Neural cell (in vitro differentiated cells): ENCODE data around the gene VAV2. TPM values are rescaled to one million over a fixed set of nuclear protein-coding genes. Genes with fewer than 3 reads are reported as not detected.

Source experiments
- H2AFZ ChIP-seq: fragments of 200-600, 300-800 bp; sonication (generic), shearing (Covaris generic); 2 replicates; pipeline ENCODE4 v1.6.0; 2014; ENCODE audit warnings: low read depth, mild to moderate bottlenecking, antibody characterized with exemption, low read length, moderate library complexity
- H3F3A ChIP-seq: fragments of 200-600 bp; shearing (Covaris generic); 2 replicates; pipeline ENCODE4 v1.6.1; 2016; ENCODE audit warnings: mild to moderate bottlenecking, moderate library complexity, mixed read lengths, antibody characterized with exemption, low read length; ENCODE audit not compliant: insufficient read depth, poor library complexity, severe bottlenecking
- H3K27ac ChIP-seq: fragments of 200-600, 300-800 bp; sonication (generic), shearing (Covaris generic); 2 replicates; pipeline ENCODE4 v1.5.1; 2014; ENCODE audit warnings: mild to moderate bottlenecking, low read length, moderate library complexity
- H3K27me3 ChIP-seq: fragments of 300-800, 200-600 bp; sonication (generic), shearing (Covaris generic); 2 replicates; pipeline ENCODE4 v1.6.0; 2014; ENCODE audit warnings: mild to moderate bottlenecking, low read depth, low read length, moderate library complexity; ENCODE audit not compliant: insufficient read depth
- H3K36me3 ChIP-seq: fragments of 300-800, 200-600 bp; sonication (generic), shearing (Covaris generic); 2 replicates; pipeline ENCODE4 v1.5.1; 2014; ENCODE audit warnings: mild to moderate bottlenecking, antibody characterized with exemption, low read length, moderate library complexity; ENCODE audit not compliant: insufficient read depth
- H3K4me2 ChIP-seq: fragments of 300-800, 200-600 bp; sonication (generic), shearing (Covaris generic); 2 replicates; pipeline ENCODE4 v1.6.0; 2014; ENCODE audit warnings: mild to moderate bottlenecking, low read length
- H3K4me3 ChIP-seq: fragments of 300-800, 200-600 bp; sonication (generic), shearing (Covaris generic); 2 replicates; pipeline ENCODE4 v1.5.1; 2014; ENCODE audit warnings: mild to moderate bottlenecking, low read length, moderate library complexity
- H3K79me2 ChIP-seq: fragments of 200-600 bp; shearing (Covaris generic); replicated peaks from 2 replicates; pipeline ENCODE4 v1.6.0; 2014; ENCODE audit warnings: mild to moderate bottlenecking, low read length, moderate library complexity; ENCODE audit not compliant: insufficient read depth
- H3K9ac ChIP-seq: fragments of 300-800, 200-600 bp; sonication (generic), shearing (Covaris generic); 2 replicates; pipeline ENCODE4 v1.6.1; 2016; ENCODE audit warnings: mild to moderate bottlenecking, low read length, mixed read lengths
- H3K9me2 ChIP-seq: fragments of 200-600 bp; shearing (Covaris generic); 2 replicates; pipeline ENCODE4 v1.6.1; 2016; ENCODE audit warnings: mild to moderate bottlenecking, low read length, mixed read lengths; ENCODE audit not compliant: insufficient read depth
- H3K9me3 ChIP-seq: fragments of 200-600, 300-800 bp; sonication (generic), shearing (Covaris generic); 2 replicates; pipeline ENCODE4 v1.6.1; 2016; ENCODE audit warnings: mild to moderate bottlenecking, mixed run types, low read length, moderate library complexity, mixed read lengths
- H4K20me1 ChIP-seq: fragments of 200-600 bp; shearing (Covaris generic); 2 replicates; pipeline ENCODE4 v1.6.1; 2016; ENCODE audit warnings: mild to moderate bottlenecking, mixed run types; ENCODE audit not compliant: insufficient read depth
- EP300 ChIP-seq: fragments of 450-650 bp; conservative IDR thresholded peaks from 2 replicates; pipeline ENCODE4 v1.6.1; 2014; ENCODE audit warnings: antibody characterized with exemption, mild to moderate bottlenecking, moderate library complexity; ENCODE audit not compliant: poor library complexity, severe bottlenecking
- EZH2 ChIP-seq: fragments of 200-600, 300-800 bp; shearing (Covaris generic), sonication (generic); IDR thresholded peaks from 2 replicates; pipeline ENCODE4 v1.6.1; 2014; ENCODE audit warnings: antibody characterized with exemption, low read length, borderline replicate concordance, mild to moderate bottlenecking; ENCODE audit not compliant: insufficient read depth, poor library complexity, severe bottlenecking
- MXI1 ChIP-seq: fragments of 450-650 bp; conservative IDR thresholded peaks from 2 replicates; pipeline ENCODE4 v1.6.1; 2014; ENCODE audit warnings: antibody characterized with exemption, mild to moderate bottlenecking; ENCODE audit not compliant: poor library complexity, severe bottlenecking
- POLR2AphosphoS5 ChIP-seq: IDR thresholded peaks from 2 replicates; pipeline ENCODE4 v1.6.1; 2012
- RAD21 ChIP-seq: fragments of 450-650 bp; conservative IDR thresholded peaks from 2 replicates; pipeline ENCODE4 v1.6.1; 2014; ENCODE audit warnings: antibody characterized with exemption, mild to moderate bottlenecking, moderate library complexity
- SMC3 ChIP-seq: fragments of 450-650 bp; conservative IDR thresholded peaks from 2 replicates; pipeline ENCODE4 v1.6.1; 2014; ENCODE audit warnings: antibody characterized with exemption, mild to moderate bottlenecking, moderate library complexity; ENCODE audit not compliant: poor library complexity
- TAF1 ChIP-seq: IDR thresholded peaks from 2 replicates; pipeline ENCODE4 v1.6.1; 2012; ENCODE audit warnings: low read depth
- polyA plus RNA-seq: library from polyadenylated mRNA; depleted of rRNA; stranded (reverse); fragments of >200 nt; gene quantifications from 2 replicates; pipeline ENCODE4 v1.2.3, GENCODE V29; 2014
- TF ChIP-seq, protein P1 (sequence below): fragments of 450-650 bp; IDR thresholded peaks from 2 replicates; pipeline ENCODE4 v1.5.1; 2014; ENCODE audit warnings: antibody characterized with exemption, mild to moderate bottlenecking, moderate library complexity; ENCODE audit not compliant: poor library complexity, severe bottlenecking
- TF ChIP-seq, protein P2 (sequence below): IDR thresholded peaks from 2 replicates; pipeline ENCODE4 v1.6.1; 2012; ENCODE audit warnings: borderline replicate concordance

Gene VAV2
- polyA plus RNA-seq, 1 donor from 2014 or later, result 35.2 TPM

DNA sequence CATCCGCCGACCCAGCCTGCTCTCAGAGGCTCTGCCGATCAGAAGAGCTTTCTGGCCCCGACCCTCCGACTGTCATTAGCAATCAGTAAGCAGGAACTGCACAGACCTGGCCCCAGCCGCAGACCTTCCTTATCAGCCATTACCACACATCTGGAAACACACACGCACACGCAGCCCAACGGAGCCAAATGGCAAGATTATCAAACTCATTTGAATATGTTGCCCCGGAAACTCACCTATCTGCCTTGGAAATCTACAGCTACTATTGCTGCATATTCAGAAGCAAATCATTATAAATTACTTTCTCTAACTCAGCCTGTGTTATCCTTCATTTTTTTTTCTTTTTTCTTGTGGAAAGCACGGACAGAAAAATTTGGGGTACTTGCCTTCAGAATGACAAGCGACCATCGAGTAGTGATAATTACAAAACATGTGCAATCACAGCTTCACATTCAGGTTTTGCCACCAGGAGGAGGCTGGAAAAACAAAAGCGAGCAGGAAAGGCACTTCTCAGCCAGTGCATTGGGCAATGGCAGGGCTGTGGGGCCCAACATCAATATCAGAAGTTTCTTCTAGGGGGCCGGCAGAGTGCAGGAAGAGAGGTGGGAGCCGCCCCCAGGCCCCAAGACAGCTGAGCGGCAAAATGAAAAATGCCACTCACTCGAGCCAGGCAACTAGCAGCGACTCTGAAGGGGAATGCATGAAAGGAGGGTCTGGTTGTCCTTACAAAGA is 122.3 kb downstream of the VAV2 start:
- H3K4me3 ChIP-seq, result peak overlapping the region; percentile 21
- peak overlapping the region; percentile 46 for H3K27ac ChIP-seq
- H3K9me2 ChIP-seq, result no peaks in the 10 kb centered on the region
- H3K9ac ChIP-seq, result peak overlapping the region; percentile 18
- H3K27me3 ChIP-seq, result no peaks in the 10 kb centered on the region
- no peaks in the 10 kb centered on the region for H3K9me3 ChIP-seq
- H3K4me2 ChIP-seq, result no peak overlapping the region
- no peaks in the 10 kb centered on the region for H4K20me1 ChIP-seq
- no peaks in the 10 kb centered on the region for H3K36me3 ChIP-seq
- no peaks in the 10 kb centered on the region for H3K79me2 ChIP-seq
- H3F3A ChIP-seq, result no peaks in the 10 kb centered on the region
- TF ChIP-seq SMC3, result no peak
- TF ChIP-seq, protein P1, sequence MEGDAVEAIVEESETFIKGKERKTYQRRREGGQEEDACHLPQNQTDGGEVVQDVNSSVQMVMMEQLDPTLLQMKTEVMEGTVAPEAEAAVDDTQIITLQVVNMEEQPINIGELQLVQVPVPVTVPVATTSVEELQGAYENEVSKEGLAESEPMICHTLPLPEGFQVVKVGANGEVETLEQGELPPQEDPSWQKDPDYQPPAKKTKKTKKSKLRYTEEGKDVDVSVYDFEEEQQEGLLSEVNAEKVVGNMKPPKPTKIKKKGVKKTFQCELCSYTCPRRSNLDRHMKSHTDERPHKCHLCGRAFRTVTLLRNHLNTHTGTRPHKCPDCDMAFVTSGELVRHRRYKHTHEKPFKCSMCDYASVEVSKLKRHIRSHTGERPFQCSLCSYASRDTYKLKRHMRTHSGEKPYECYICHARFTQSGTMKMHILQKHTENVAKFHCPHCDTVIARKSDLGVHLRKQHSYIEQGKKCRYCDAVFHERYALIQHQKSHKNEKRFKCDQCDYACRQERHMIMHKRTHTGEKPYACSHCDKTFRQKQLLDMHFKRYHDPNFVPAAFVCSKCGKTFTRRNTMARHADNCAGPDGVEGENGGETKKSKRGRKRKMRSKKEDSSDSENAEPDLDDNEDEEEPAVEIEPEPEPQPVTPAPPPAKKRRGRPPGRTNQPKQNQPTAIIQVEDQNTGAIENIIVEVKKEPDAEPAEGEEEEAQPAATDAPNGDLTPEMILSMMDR, result peak; percentile 26
- H2AFZ ChIP-seq, result no peak overlapping the region

DNA sequence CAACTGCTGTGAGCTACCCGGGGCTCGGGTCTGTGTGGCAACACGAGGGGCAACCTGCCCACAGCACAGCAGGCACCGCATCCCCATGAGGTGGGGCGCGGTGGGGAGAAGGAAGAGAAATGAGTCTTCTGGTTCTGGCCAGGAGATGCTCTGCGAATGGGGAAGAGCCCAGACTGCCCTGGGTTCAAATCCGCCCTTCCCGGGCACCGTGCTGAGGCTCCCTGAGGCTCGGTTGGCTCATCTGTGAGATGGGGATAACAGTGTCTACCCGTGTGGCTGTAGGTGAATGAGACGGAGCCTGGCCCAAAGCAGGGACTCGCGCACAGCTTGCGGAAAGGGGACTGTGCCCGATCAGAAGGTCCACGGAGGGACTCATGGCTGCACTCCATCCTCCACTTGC is 123.9 kb downstream of the VAV2 start:
- Histone ChIP-seq H3K9me2 (no peaks in the 10 kb centered on the region), H3K9ac (no peak overlapping the region), H3K27ac (no peak overlapping the region), H3K27me3 (no peaks in the 10 kb centered on the region), H4K20me1 (no peaks in the 10 kb centered on the region), H3K4me3 (no peak overlapping the region), H3K79me2 (no peaks in the 10 kb centered on the region), H3K9me3 (no peaks in the 10 kb centered on the region), H2AFZ (no peak overlapping the region), H3K4me2 (no peak overlapping the region), H3K36me3 (no peaks in the 10 kb centered on the region), H3F3A (no peaks in the 10 kb centered on the region)
- TF ChIP-seq RAD21, result no peak
- no peak for TF ChIP-seq SMC3
- TF ChIP-seq, protein P1, result no peak
- no peak for TF ChIP-seq EP300
- TF ChIP-seq POLR2AphosphoS5, result no peak
- TF ChIP-seq TAF1, result no peak
- TF ChIP-seq, protein P2, sequence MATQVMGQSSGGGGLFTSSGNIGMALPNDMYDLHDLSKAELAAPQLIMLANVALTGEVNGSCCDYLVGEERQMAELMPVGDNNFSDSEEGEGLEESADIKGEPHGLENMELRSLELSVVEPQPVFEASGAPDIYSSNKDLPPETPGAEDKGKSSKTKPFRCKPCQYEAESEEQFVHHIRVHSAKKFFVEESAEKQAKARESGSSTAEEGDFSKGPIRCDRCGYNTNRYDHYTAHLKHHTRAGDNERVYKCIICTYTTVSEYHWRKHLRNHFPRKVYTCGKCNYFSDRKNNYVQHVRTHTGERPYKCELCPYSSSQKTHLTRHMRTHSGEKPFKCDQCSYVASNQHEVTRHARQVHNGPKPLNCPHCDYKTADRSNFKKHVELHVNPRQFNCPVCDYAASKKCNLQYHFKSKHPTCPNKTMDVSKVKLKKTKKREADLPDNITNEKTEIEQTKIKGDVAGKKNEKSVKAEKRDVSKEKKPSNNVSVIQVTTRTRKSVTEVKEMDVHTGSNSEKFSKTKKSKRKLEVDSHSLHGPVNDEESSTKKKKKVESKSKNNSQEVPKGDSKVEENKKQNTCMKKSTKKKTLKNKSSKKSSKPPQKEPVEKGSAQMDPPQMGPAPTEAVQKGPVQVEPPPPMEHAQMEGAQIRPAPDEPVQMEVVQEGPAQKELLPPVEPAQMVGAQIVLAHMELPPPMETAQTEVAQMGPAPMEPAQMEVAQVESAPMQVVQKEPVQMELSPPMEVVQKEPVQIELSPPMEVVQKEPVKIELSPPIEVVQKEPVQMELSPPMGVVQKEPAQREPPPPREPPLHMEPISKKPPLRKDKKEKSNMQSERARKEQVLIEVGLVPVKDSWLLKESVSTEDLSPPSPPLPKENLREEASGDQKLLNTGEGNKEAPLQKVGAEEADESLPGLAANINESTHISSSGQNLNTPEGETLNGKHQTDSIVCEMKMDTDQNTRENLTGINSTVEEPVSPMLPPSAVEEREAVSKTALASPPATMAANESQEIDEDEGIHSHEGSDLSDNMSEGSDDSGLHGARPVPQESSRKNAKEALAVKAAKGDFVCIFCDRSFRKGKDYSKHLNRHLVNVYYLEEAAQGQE, result no peak
- no peak for TF ChIP-seq EZH2
- TF ChIP-seq MXI1, result no peak
